RKO (cell line): ENCODE data around the gene C1orf116.

Source experiments
- DNase-seq: peaks from one replicate; pipeline ENCODE4 v3.0.0-alpha.2; 2016; ENCODE audit warnings: low spot score

C1orf116 gene

GRCh38 chr1:207034998-207035397 is 2.4 kb upstream of the C1orf116 start:
- peak; percentile 86 for DNase-seq

- peak; percentile 20 for DNase-seq
Measured at GRCh38 chr1:207034208-207034607, 1.7 kb upstream of the C1orf116 start.

GRCh38 chr1:207033302-207033701 is 746 bp upstream of the C1orf116 start:
- DNase-seq, result no peak

GRCh38 chr1:207031632-207032264 is 808 bp downstream of the C1orf116 start:
- DNase-seq, result no peak

- no peak for DNase-seq
Measured at GRCh38 chr1:207031016-207031415, 1.5 kb downstream of the C1orf116 start.

- no peak for DNase-seq
Measured at GRCh38 chr1:207030522-207031009, 2.0 kb downstream of the C1orf116 start.

- no peak for DNase-seq
Measured at GRCh38 chr1:207029701-207030521, 2.6 kb downstream of the C1orf116 start.

- DNase-seq, result no peak
Measured at GRCh38 chr1:207028884-207029650, 3.5 kb downstream of the C1orf116 start.

- DNase-seq, result no peak
Measured at GRCh38 chr1:207027921-207028320, 4.6 kb downstream of the C1orf116 start.

GRCh38 chr1:207027206-207027777 is 5.3 kb downstream of the C1orf116 start:
- no peak for DNase-seq

GRCh38 chr1:207026104-207026534 is 6.4 kb downstream of the C1orf116 start:
- no peak for DNase-seq

GRCh38 chr1:207025146-207025880 is 7.2 kb downstream of the C1orf116 start:
- no peak for DNase-seq

GRCh38 chr1:207024202-207025145 is 8.1 kb downstream of the C1orf116 start:
- no peak for DNase-seq

GRCh38 chr1:207022996-207023679 is 9.4 kb downstream of the C1orf116 start:
- DNase-seq, result no peak

- DNase-seq, result no peak
Measured at GRCh38 chr1:207021876-207022596, 10.5 kb downstream of the C1orf116 start.

- no peak for DNase-seq
Measured at GRCh38 chr1:207021139-207021861, 11.3 kb downstream of the C1orf116 start.

- peak; percentile 23 for DNase-seq
Measured at GRCh38 chr1:207020709-207021107, 11.8 kb downstream of the C1orf116 start.

- DNase-seq, result no peak
Measured at GRCh38 chr1:207020065-207020708, 12.4 kb downstream of the C1orf116 start.
